Measurements from ENCODE around the gene BTNL8. TPM values are rescaled to one million over a fixed set of nuclear protein-coding genes. Genes with fewer than 3 reads are reported as not detected.

Gene BTNL8
- total RNA-seq, 2 experiments from 2014 or later: not detected

DNA sequence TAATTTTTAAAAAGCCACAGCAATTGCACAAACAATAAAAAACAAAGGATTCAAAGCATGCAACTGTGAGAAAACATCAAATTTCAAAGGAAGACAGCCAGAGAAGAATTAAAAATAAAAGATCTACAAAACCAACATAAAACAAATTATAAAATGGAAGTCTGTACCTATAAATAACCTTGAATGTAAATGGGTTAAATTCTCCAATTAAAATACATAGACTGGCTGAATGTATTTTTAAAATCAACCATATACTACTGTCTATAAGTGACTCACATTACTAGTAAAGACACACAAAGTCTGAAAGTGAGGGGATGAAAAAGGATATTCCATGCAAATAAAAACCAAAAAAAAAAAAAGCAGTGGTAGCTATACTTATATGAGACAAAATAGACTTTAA, 33.7 kb downstream of the BTNL8 start:
- no peak overlapping the region for H3K27ac ChIP-seq (ENCODE audit: low read depth in 1 of 2, low read length in 2 of 2)
- peaks cover 61% of the 10 kb centered on the region for H3K27me3 Mint-ChIP-seq
- no peaks in the 10 kb centered on the region for H3K36me3 Mint-ChIP-seq (ENCODE audit: low read depth)
- peaks cover 8 to 12% of the 10 kb centered on the region in 2 experiments for H3K27me3 ChIP-seq (ENCODE audit: control insufficient read depth in 1 of 2, insufficient read depth in 2 of 2, low read length in 2 of 2)
- no peaks in the 10 kb centered on the region for H3K4me1 ChIP-seq (ENCODE audit: insufficient read depth, low read length)
- H3K4me3 Mint-ChIP-seq: no peak overlapping the region
- DNase-seq: no peak
- ATAC-seq (ENCODE audit: poor library complexity): no peak
- H3K27ac Mint-ChIP-seq: no peak overlapping the region
- H3K9me3 Mint-ChIP-seq: peaks cover 14% of the 10 kb centered on the region
- intact Hi-C loops (cut with DNase I, micrococcal nuclease): no loop called here
- TF ChIP-seq CTCF (IDR thresholded peaks at IDR 0.05): no peak
- H3K36me3 ChIP-seq (ENCODE audit: insufficient read depth, low read length): no peaks in the 10 kb centered on the region
- no peaks in the 10 kb centered on the region for H3K4me1 Mint-ChIP-seq (ENCODE audit: low read depth)
- ChIA-PET CTCF (no interaction called here), POLR2A (no interaction called here)
- peaks cover 7 to 27% of the 10 kb centered on the region in 2 experiments for H3K9me3 ChIP-seq (ENCODE audit: control insufficient read depth in 1 of 2, insufficient read depth in 1 of 2, low read length in 2 of 2)
- H3K4me3 ChIP-seq (ENCODE audit: low read length): no peak overlapping the region

DNA sequence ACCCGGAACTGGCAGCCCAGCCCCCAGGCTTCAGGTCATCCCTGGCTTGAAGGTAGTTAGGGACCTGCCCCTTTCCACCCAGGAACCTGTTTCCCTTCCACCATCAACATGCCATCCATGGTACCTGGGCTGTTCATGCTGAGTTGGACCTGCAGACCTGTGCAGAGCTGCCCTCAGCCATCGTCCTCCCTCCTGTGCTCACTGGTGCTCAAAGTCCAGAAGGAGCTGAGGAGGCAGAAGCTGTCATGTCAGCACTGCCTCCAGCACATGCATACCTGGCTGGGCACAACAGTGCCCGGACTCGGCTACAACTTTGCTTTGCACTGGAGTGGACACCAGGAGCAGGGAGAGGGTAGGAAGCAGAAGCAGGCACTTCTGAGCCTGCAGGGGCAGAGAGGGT, 36.2 kb downstream of the BTNL8 start:
- H3K27me3 ChIP-seq (ENCODE audit: control insufficient read depth in 1 of 2, insufficient read depth in 2 of 2, low read length in 2 of 2): peaks cover 11 to 12% of the 10 kb centered on the region in 2 experiments
- no peak overlapping the region for H3K27ac Mint-ChIP-seq
- no peak overlapping the region for H3K4me3 ChIP-seq (ENCODE audit: low read length)
- no peaks in the 10 kb centered on the region for H3K4me1 Mint-ChIP-seq (ENCODE audit: low read depth)
- peaks cover 20% of the 10 kb centered on the region for H3K9me3 Mint-ChIP-seq
- H3K27me3 Mint-ChIP-seq: peaks cover 55% of the 10 kb centered on the region
- DNase-seq (no peak), ATAC-seq (ENCODE audit: poor library complexity) (no peak)
- no peaks in the 10 kb centered on the region for H3K4me1 ChIP-seq (ENCODE audit: insufficient read depth, low read length)
- ChIA-PET POLR2A (no interaction called here), CTCF (no interaction called here)
- no peak overlapping the region for H3K4me3 Mint-ChIP-seq
- H3K9me3 ChIP-seq (ENCODE audit: control insufficient read depth in 1 of 2, insufficient read depth in 1 of 2, low read length in 2 of 2): peaks cover 20 to 31% of the 10 kb centered on the region in 2 experiments
- no peak overlapping the region for H3K27ac ChIP-seq (ENCODE audit: low read depth in 1 of 2, low read length in 2 of 2)
- H3K36me3 ChIP-seq (ENCODE audit: insufficient read depth, low read length): no peaks in the 10 kb centered on the region
- H3K36me3 Mint-ChIP-seq (ENCODE audit: low read depth): no peaks in the 10 kb centered on the region
- intact Hi-C loops (cut with DNase I, micrococcal nuclease): loop anchor here in 1 of 2 experiments (2.0 kb wide), 1 partner anchor 22 kb away; no protein-coding TSS in a partner anchor
- TF ChIP-seq CTCF (IDR thresholded peaks at IDR 0.05): no peak

GRCh38 chr5:180938294-180938693, 39.3 kb downstream of the BTNL8 start:
- H3K9me3 Mint-ChIP-seq: peaks cover 14% of the 10 kb centered on the region
- ChIA-PET POLR2A (interaction anchor here (0.7 kb wide), 1 partner anchor 90 kb away, joined by 3 read pairs; no protein-coding TSS in a partner anchor), CTCF (no interaction called here)
- Histone ChIP-seq H3K27ac (ENCODE audit: low read depth in 1 of 2, low read length in 2 of 2) (no peak overlapping the region), H3K4me3 (ENCODE audit: low read length) (no peak overlapping the region), H3K9me3 (ENCODE audit: control insufficient read depth in 1 of 2, insufficient read depth in 1 of 2, low read length in 2 of 2) (peaks cover 20 to 27% of the 10 kb centered on the region in 2 experiments), H3K36me3 (ENCODE audit: insufficient read depth, low read length) (no peaks in the 10 kb centered on the region), H3K4me1 (ENCODE audit: insufficient read depth, low read length) (no peaks in the 10 kb centered on the region), H3K27me3 (ENCODE audit: control insufficient read depth in 1 of 2, insufficient read depth in 2 of 2, low read length in 2 of 2) (peaks cover 11 to 12% of the 10 kb centered on the region in 2 experiments)
- H3K36me3 Mint-ChIP-seq (ENCODE audit: low read depth): no peaks in the 10 kb centered on the region
- no peaks in the 10 kb centered on the region for H3K4me1 Mint-ChIP-seq (ENCODE audit: low read depth)
- no peak for TF ChIP-seq CTCF (IDR thresholded peaks at IDR 0.05)
- DNase-seq (no peak), ATAC-seq (ENCODE audit: poor library complexity) (no peak)
- intact Hi-C loops (cut with DNase I, micrococcal nuclease): no loop called here
- H3K4me3 Mint-ChIP-seq: no peak overlapping the region
- no peak overlapping the region for H3K27ac Mint-ChIP-seq
- peaks cover 56% of the 10 kb centered on the region for H3K27me3 Mint-ChIP-seq
